Spleen (tissue), 7 donors: Measurements from ENCODE around the gene HJV.

Experiments used
- CTCF ChIP-seq, 11 experiments: fragments of 200-600 bp in 7 of 11; fragments of 450-650 bp in 4 of 11; sonication (generic) in 4 of 11; IDR thresholded peaks in 8 of 11; conservative IDR thresholded peaks in 3 of 11; 1 replicate in 7 of 11; 2 replicates in 4 of 11; pipeline versions ENCODE4 v1.4.0 to v1.8.0; 2016 to 2021; ENCODE audit warnings: antibody characterized with exemption in 11 of 11, inconsistent platforms in 4 of 11, mild to moderate bottlenecking in 1 of 11
- POLR2A ChIP-seq, 3 donors: fragments of 450-650 bp; IDR thresholded peaks; one replicate each; pipeline ENCODE4 v1.5.1; 2017; ENCODE audit warnings: antibody characterized with exemption in 3 of 3, mild to moderate bottlenecking in 1 of 3
- POLR2AphosphoS5 ChIP-seq, 3 donors: sonication (generic); formaldehyde crosslinking; IDR thresholded peaks; one replicate each; pipeline ENCODE4 v1.5.1; 2017; ENCODE audit warnings: antibody characterized with exemption in 3 of 3
- donor health status: DM: no; HTN: no; CAD: no; lungs with moderate emphysema.
- donor health status: DM: no; HTN: no; CAD: no.
- donor health status: DM: no; HTN: no; CAD: no.

GRCh38 chr1:146049436-146049835, 27.9 kb upstream of the HJV start:
- TF ChIP-seq CTCF (IDR thresholded peaks at IDR 0.05 in 8 of 11, conservative IDR thresholded peaks at IDR 0.05 in 3 of 11) (no peak), POLR2A (IDR thresholded peaks at IDR 0.05) (no peak), POLR2AphosphoS5 (IDR thresholded peaks at IDR 0.05) (no peak)
